ENCODE results near the gene PET117. TPM values are rescaled to one million over a fixed set of nuclear protein-coding genes. Genes with fewer than 3 reads are reported as not detected.

PET117 gene
- total and polyA plus RNA-seq, 4 experiments from 2014 or later: 14.1 to 40.9 (median 19.5) TPM

GRCh38 chr20:18132663-18133062 is 5.0 kb upstream of the PET117 start:
- Histone ChIP-seq H3K36me3 (ENCODE audit: insufficient read depth, low read length) (no peaks in the 10 kb centered on the region), H3K9me3 (ENCODE audit: control insufficient read depth in 1 of 2, low read length in 2 of 2) (no peaks in the 10 kb centered on the region), H3K27me3 (ENCODE audit: insufficient read depth, low read length) (no peaks in the 10 kb centered on the region), H3K27ac (ENCODE audit: low read depth, low read length) (no peak overlapping the region), H3K4me3 (ENCODE audit: low read length in 2 of 2) (no peak overlapping the region), H3K4me1 (ENCODE audit: insufficient read depth, low read length) (peaks cover 5% of the 10 kb centered on the region)
- intact Hi-C loops (cut with micrococcal nuclease): loop anchor here (10.0 kb wide), 1 partner anchor 432 kb away; the partner anchor contains the start of gene SMIM26
- ChIA-PET POLR2A (ENCODE audit: partially characterized antibody) (no interaction called here), CTCF (ENCODE audit: partially characterized antibody) (no interaction called here)
- Mint-ChIP-seq H3K27me3 (peaks cover 0 to 1% of the 10 kb centered on the region in 2 donors), H3K9me3 (peaks cover 0 to 5% (median 0%) of the 10 kb centered on the region in 8 donors), H3K27ac (no peak overlapping the region), H3K4me3 (no peak overlapping the region), H3K36me3 (peaks cover 0 to 4% of the 10 kb centered on the region in 2 donors), H3K4me1 (peaks cover 5 to 15% (median 10%) of the 10 kb centered on the region in 4 donors)
- DNase-seq: no peak

DNA sequence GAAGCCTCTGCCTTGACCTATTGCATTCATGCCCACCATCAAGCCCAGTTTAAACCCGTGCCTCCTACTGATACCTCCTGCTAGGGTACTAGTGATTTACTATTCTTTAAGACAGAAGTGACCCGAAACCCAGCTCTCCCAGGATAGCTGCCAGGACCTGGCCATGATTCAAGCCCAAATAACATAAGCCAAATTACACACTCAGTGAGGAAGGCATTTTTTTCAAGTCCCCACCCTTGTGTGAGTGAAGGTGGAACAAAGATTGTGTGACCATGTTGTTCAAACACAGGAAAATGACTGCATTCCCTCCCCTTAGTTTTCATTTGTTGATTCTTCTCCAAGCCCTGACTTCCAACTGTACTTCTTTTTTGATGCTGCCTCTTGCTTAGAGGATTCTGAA is 3.7 kb upstream of the PET117 start:
- intact Hi-C loops (cut with micrococcal nuclease): loop anchor here (10.0 kb wide), 1 partner anchor 431 kb away; the partner anchor contains the start of gene SMIM26
- H3K36me3 ChIP-seq (ENCODE audit: insufficient read depth, low read length): no peaks in the 10 kb centered on the region
- CTCF ChIA-PET (ENCODE audit: partially characterized antibody): no interaction called here
- peaks cover 0 to 1% of the 10 kb centered on the region in 2 donors for H3K27me3 Mint-ChIP-seq
- peaks cover 11% of the 10 kb centered on the region for H3K4me1 ChIP-seq (ENCODE audit: insufficient read depth, low read length)
- no peak overlapping the region for H3K4me3 Mint-ChIP-seq
- DNase-seq: no peak
- H3K4me1 Mint-ChIP-seq: peaks cover 6 to 21% (median 9%) of the 10 kb centered on the region in 4 donors
- no peaks in the 10 kb centered on the region for H3K9me3 Mint-ChIP-seq
- H3K36me3 Mint-ChIP-seq: peaks cover 0 to 4% of the 10 kb centered on the region in 2 donors
- H3K27me3 ChIP-seq (ENCODE audit: insufficient read depth, low read length): no peaks in the 10 kb centered on the region
- POLR2A ChIA-PET (ENCODE audit: partially characterized antibody): no interaction called here
- H3K9me3 ChIP-seq (ENCODE audit: control insufficient read depth in 1 of 2, low read length in 2 of 2): no peaks in the 10 kb centered on the region
- H3K4me3 ChIP-seq (ENCODE audit: low read length in 2 of 2): no peak overlapping the region
- H3K27ac Mint-ChIP-seq: no peak overlapping the region
- no peak overlapping the region for H3K27ac ChIP-seq (ENCODE audit: low read depth, low read length)

- Mint-ChIP-seq H3K4me1 (peaks cover 22 to 45% (median 30%) of the 10 kb centered on the region in 4 donors), H3K27me3 (no peaks in the 10 kb centered on the region), H3K36me3 (peaks cover 8 to 16% of the 10 kb centered on the region in 2 donors), H3K9me3 (no peaks in the 10 kb centered on the region), H3K27ac (peak overlapping the region; percentile 15 to 96 (median 91)), H3K4me3 (peak overlapping the region; percentile 79 to 91 (median 90))
- ChIA-PET POLR2A (ENCODE audit: partially characterized antibody) (interaction anchor here (0.8 to 3.6 kb wide), 14 partner anchors 10 to 656 kb away, joined by 3 to 64 read pairs (median 4); partner anchors contain the start of genes DSTN, DZANK1, MGME1 and POLR3F), CTCF (ENCODE audit: partially characterized antibody) (interaction anchor here (1.0 to 1.1 kb wide), 2 partner anchors 150 to 199 kb away, joined by 3 to 4 read pairs; partner anchors contain the start of gene ZNF133)
- Histone ChIP-seq H3K27me3 (ENCODE audit: insufficient read depth, low read length) (no peaks in the 10 kb centered on the region), H3K27ac (ENCODE audit: low read depth, low read length) (peak overlapping the region; percentile 78), H3K4me1 (ENCODE audit: insufficient read depth, low read length) (peaks cover 34% of the 10 kb centered on the region), H3K36me3 (ENCODE audit: insufficient read depth, low read length) (peaks cover 7% of the 10 kb centered on the region), H3K9me3 (ENCODE audit: control insufficient read depth in 1 of 2, low read length in 2 of 2) (no peaks in the 10 kb centered on the region), H3K4me3 (ENCODE audit: low read length in 2 of 2) (peak overlapping the region; percentile 71 to 87)
- no peak for DNase-seq
- intact Hi-C loops (cut with micrococcal nuclease): loop anchor here (10.0 kb wide), 1 partner anchor 427 kb away; the partner anchor contains the start of gene SMIM26
Measured at GRCh38 chr20:18138266-18138582, 561 bp downstream of the PET117 start.

GRCh38 chr20:18138639-18139583 is 1.2 kb downstream of the PET117 start:
- Histone ChIP-seq H3K4me1 (ENCODE audit: insufficient read depth, low read length) (peaks cover 34% of the 10 kb centered on the region), H3K27me3 (ENCODE audit: insufficient read depth, low read length) (no peaks in the 10 kb centered on the region), H3K4me3 (ENCODE audit: low read length in 2 of 2) (peak overlapping the region; percentile 71 to 87), H3K36me3 (ENCODE audit: insufficient read depth, low read length) (peaks cover 7% of the 10 kb centered on the region), H3K9me3 (ENCODE audit: control insufficient read depth in 1 of 2, low read length in 2 of 2) (no peaks in the 10 kb centered on the region), H3K27ac (ENCODE audit: low read depth, low read length) (peak overlapping the region; percentile 78)
- DNase-seq: no peak
- intact Hi-C loops (cut with micrococcal nuclease): loop anchor here (10.0 kb wide), 1 partner anchor 426 kb away; the partner anchor contains the start of gene SMIM26
- Mint-ChIP-seq H3K4me1 (peaks cover 22 to 45% (median 30%) of the 10 kb centered on the region in 4 donors), H3K36me3 (peaks cover 8 to 20% of the 10 kb centered on the region in 2 donors), H3K9me3 (no peaks in the 10 kb centered on the region), H3K27me3 (no peaks in the 10 kb centered on the region), H3K27ac (peak overlapping the region; percentile 15 to 96 (median 91)), H3K4me3 (peak overlapping the region; percentile 79 to 91 (median 90))
- CTCF ChIA-PET (ENCODE audit: partially characterized antibody): interaction anchor here (1.0 to 1.1 kb wide), 2 partner anchors 149 to 200 kb away, joined by 3 to 4 read pairs; partner anchors contain the start of gene ZNF133
- POLR2A ChIA-PET (ENCODE audit: partially characterized antibody): interaction anchor here (0.8 to 3.6 kb wide), 12 partner anchors 10 to 655 kb away, joined by 3 to 64 read pairs (median 4); partner anchors contain the start of genes DSTN, DZANK1, MGME1 and POLR3F

DNA sequence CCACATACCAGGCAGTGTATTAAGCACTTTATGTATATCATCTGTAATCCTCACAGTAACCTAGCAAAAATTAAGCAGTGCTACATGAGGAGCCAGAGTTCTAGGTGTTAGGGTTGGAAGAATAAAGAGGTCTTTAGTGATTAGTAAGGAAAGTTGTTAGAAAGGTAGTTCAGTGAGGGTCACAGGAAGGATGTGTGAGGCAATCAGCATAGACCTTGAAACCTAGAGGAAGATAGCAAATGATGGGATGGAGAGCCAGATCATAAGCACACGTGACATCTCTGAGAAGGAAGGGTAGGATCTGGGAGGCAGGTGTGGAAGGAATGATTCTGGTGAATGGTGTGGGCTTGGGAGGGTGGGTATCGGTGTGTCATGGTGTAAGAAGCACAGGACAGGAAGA is 2.2 kb downstream of the PET117 start:
- Histone ChIP-seq H3K27ac (ENCODE audit: low read depth, low read length) (no peak overlapping the region), H3K4me3 (ENCODE audit: low read length in 2 of 2) (no peak overlapping the region), H3K9me3 (ENCODE audit: control insufficient read depth in 1 of 2, low read length in 2 of 2) (no peaks in the 10 kb centered on the region), H3K36me3 (ENCODE audit: insufficient read depth, low read length) (peaks cover 7% of the 10 kb centered on the region), H3K4me1 (ENCODE audit: insufficient read depth, low read length) (peaks cover 34% of the 10 kb centered on the region), H3K27me3 (ENCODE audit: insufficient read depth, low read length) (no peaks in the 10 kb centered on the region)
- H3K27ac Mint-ChIP-seq: peak overlapping the region in 5 of 7 donors; percentile 38 to 91 (median 62)
- DNase-seq: no peak
- peaks cover 12 to 29% of the 10 kb centered on the region in 2 donors for H3K36me3 Mint-ChIP-seq
- CTCF ChIA-PET (ENCODE audit: partially characterized antibody): interaction anchor here (1.0 kb wide), 1 partner anchor 457 kb away, joined by 3 read pairs; no protein-coding TSS in a partner anchor
- peak overlapping the region in 7 of 8 donors; percentile 64 to 91 (median 88) for H3K4me3 Mint-ChIP-seq
- POLR2A ChIA-PET (ENCODE audit: partially characterized antibody): no interaction called here
- H3K9me3 Mint-ChIP-seq: no peaks in the 10 kb centered on the region
- peaks cover 25 to 45% (median 35%) of the 10 kb centered on the region in 4 donors for H3K4me1 Mint-ChIP-seq
- no peaks in the 10 kb centered on the region for H3K27me3 Mint-ChIP-seq
- intact Hi-C loops (cut with micrococcal nuclease): loop anchor here (10.0 kb wide), 1 partner anchor 425 kb away; the partner anchor contains the start of gene SMIM26

DNA sequence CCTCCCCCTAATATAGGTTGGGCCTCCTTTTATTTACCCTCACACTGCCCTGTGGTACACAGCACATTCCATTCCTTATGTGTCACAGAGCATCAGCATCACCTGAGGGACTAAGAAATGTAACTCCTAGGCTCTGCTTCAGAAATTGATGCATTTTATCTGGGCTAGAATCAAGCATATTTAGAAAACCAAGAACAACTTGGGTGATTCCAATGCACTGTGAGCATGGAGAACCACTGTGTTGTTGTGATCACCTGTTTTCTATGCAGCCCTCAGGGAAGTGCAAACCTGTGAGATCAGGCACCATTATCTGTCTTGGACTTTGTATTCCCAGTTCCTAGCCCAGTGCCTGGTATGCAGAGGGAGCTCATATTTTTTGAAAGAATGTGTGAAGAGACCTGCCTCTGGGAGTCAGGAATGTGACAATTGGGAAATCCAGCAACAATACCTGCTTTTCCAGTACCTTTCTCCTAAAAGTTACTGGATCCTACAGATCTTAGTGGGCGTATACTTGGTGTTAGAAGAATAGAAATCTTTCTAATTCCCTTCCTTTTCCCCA is 7.0 kb downstream of the PET117 start:
- Mint-ChIP-seq H3K27ac (peak overlapping the region in 1 of 7 donors; percentile 33), H3K27me3 (no peaks in the 10 kb centered on the region), H3K4me1 (peaks cover 15 to 27% (median 18%) of the 10 kb centered on the region in 4 donors), H3K4me3 (no peak overlapping the region), H3K36me3 (peaks cover 26 to 43% of the 10 kb centered on the region in 2 donors), H3K9me3 (no peaks in the 10 kb centered on the region)
- no peak overlapping the region for H3K4me3 ChIP-seq (ENCODE audit: low read length in 2 of 2)
- H3K27ac ChIP-seq (ENCODE audit: low read depth, low read length): no peak overlapping the region
- no peaks in the 10 kb centered on the region for H3K9me3 ChIP-seq (ENCODE audit: control insufficient read depth in 1 of 2, low read length in 2 of 2)
- no peak for DNase-seq
- H3K36me3 ChIP-seq (ENCODE audit: insufficient read depth, low read length): peaks cover 11% of the 10 kb centered on the region
- no peaks in the 10 kb centered on the region for H3K27me3 ChIP-seq (ENCODE audit: insufficient read depth, low read length)
- ChIA-PET POLR2A (ENCODE audit: partially characterized antibody) (no interaction called here), CTCF (ENCODE audit: partially characterized antibody) (no interaction called here)
- intact Hi-C loops (cut with micrococcal nuclease): no loop called here
- peaks cover 16% of the 10 kb centered on the region for H3K4me1 ChIP-seq (ENCODE audit: insufficient read depth, low read length)
